Putamen (tissue), 1 donor: ENCODE measurements around the gene ANAPC1.
"Not testable (repeated sequence)": the region's sequence is repeated elsewhere in the genome, so short reads cannot be mapped to it uniquely, and the experiment has no call there.

Experiments
- DNase-seq: peaks from one replicate; pipeline ENCODE4 v3.0.0-alpha.2; 2016; ENCODE audit warnings: low spot score

Gene ANAPC1

GRCh38 chr2:111727611-111728110 is 156.3 kb downstream of the ANAPC1 start:
- not testable (repeated sequence) for DNase-seq

- not testable (repeated sequence) for DNase-seq
Observed at GRCh38 chr2:111725742-111726141, 158.3 kb downstream of the ANAPC1 start.

GRCh38 chr2:111719610-111720009 is 164.4 kb downstream of the ANAPC1 start:
- DNase-seq, result not testable (repeated sequence)
